ENCODE measurements around the gene ACSM5.
"Not testable (repeated sequence)": the region's sequence is repeated elsewhere in the genome, so short reads cannot be mapped to it uniquely, and the experiment has no call there.

ACSM5 gene

DNA sequence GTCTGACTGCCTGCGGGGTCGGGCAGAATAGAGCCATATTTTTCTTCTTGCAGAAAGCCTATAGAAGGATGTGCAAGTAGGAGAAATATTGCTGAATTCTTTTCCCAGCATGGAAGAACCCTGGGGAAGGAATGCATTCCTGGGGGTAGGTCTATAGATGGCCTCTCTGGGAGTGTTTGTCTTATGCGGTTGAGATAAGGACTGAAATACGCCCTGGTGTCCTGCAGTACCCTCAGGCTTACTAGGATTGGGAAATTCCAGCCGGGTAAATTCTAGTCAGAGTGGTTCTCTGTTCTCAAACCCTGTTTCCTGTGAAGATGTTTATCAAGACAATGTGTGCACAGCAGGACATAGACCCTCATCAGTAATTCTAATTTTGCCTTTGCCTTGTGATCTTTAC, 44.3 kb downstream of the ACSM5 start:
- DNase-seq (ENCODE audit: low read depth), result not testable (repeated sequence)

DNA sequence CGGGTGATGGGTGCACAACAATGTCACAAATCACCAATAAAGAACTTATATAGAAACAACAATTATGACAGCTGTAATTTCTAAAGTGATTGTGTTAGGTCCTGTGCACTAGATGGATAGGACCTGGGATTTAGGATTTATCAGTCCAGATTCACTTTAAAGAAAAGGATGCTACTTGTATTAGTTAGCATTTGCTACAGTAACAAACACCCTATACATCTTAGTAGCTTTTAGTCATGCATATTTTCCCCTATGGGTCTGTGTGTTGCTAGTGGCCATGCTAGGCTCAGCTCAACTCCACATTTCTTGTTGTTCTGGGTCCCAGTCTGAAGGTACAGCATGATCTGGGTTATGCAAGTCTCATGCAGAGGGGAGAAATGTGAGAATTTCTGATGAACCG, 49.9 kb downstream of the ACSM5 start:
- DNase-seq (ENCODE audit: low read depth), result not testable (repeated sequence)

DNA sequence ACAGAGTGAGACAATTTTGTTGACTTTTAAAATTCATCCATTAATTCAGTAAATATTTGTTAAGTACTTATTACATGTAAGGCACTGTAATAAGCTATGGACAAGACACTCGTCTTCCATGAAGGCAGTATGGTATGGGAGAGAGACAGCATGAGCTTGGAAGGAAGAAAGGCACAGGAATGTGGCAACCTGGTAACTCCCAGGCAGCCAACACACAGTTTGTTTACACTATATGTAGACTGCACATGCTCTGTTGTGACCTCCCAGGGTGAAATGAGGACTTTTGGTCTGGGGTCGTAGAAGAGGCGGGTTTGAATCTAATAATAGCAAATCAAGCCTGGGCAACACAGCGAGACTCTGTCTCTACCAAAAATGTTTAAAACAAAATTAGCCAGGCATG, 51.0 kb downstream of the ACSM5 start:
- not testable (repeated sequence) for DNase-seq (ENCODE audit: low read depth)

DNA sequence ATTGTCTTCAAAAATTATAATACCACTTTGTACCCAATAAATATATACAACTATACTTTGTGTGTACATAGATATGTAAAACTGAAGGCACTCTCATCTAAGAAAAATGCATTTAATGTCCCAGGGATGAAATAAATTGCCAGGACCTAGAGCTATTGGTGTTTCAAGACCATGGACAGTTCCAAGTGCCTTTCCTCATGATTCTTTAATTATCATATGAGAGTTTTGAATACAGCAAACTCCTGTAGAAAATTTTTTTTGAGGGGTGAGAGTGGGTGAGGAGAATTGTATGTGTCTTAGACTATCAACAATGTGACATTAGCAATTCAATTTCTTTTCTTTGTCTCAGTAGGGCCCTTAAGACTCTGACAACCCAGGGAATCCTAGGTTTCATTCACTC, 59.6 kb downstream of the ACSM5 start:
- not testable (repeated sequence) for DNase-seq (ENCODE audit: low read depth)

DNA sequence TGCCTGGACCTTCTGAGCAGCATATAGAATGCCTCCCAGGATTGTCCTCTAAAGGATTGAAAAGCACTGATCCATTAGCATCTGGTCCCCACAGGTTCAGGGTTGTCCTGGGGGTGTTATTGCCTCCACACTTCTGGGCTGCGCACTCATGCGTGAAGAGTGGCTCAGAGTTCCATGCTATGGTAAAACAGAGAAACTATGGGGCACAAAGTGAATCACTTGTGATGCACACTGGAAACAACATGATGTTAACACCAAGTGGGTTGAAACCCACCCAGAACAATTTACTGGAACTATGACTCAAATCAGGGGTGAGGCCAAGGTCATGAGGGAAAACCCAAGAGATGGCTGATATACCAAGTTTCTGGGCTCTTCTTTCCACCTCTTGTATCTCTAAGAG, 60.6 kb downstream of the ACSM5 start:
- DNase-seq (ENCODE audit: low read depth), result not testable (repeated sequence)

DNA sequence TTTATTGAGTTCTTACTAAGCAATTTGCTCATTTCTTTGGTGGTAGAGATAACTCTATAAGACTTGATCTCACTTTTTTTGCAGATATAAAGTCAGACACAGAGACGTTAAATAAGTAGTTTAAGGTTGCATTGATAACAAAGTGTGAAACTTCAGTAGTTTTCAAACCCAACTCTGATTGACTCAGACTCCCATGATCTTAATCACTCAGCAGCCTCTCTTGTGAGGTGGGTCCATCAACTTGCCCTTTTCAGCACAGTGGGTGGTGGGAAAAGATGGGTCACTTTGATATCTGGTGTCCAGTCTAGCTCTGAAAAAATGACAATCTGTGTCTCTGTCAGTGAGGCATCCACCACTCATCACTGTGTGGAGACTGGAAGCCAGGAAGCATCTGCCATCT, 61.4 kb downstream of the ACSM5 start:
- not testable (repeated sequence) for DNase-seq (ENCODE audit: low read depth)

DNA sequence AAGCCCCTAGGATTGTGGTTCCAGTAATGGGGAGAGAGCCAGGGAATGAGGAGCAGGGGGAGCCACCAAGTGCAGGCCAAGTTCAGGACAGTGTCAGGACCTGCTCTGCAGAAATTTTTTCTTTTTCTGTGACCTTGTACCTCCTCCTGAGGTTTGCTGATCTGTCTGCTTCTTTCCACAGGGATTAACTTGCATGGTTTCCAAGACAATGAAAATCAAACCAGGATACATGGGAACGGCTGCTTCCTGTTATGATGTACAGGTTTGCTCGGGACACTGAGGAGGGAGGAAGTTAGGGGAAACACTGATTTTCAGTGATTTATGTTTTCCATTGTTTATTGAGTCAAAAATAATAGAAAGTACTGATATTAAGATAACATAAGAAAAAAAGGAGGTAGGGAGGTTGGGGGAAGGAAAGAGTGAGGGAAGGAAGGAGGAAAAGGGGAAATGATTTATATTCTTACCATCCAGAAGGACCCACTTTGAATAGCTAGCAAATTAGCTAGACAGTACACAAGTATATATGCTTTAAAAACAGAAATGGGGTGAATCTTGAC, 67.9 kb downstream of the ACSM5 start:
- DNase-seq (ENCODE audit: low read depth), result not testable (repeated sequence)

DNA sequence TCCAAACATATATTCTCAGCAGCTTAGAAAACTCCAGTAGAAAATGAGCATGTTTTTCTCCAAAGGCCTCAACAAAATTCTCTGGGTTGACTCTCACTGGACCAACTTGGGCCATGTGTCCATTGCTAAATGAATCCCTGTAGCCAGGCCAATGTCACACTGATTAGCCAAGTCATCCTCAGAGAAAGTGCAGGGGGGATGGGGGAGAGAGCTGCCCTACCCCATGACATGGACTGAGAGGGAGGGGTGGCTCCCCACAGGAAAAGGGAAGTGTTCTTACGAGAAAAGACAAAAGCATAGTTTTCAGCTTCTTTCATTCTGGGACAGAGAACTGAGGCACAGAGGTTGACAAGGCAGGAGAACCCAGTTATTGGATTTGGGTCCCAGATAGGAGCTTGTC, 74.7 kb downstream of the ACSM5 start:
- not testable (repeated sequence) for DNase-seq (ENCODE audit: low read depth)

DNA sequence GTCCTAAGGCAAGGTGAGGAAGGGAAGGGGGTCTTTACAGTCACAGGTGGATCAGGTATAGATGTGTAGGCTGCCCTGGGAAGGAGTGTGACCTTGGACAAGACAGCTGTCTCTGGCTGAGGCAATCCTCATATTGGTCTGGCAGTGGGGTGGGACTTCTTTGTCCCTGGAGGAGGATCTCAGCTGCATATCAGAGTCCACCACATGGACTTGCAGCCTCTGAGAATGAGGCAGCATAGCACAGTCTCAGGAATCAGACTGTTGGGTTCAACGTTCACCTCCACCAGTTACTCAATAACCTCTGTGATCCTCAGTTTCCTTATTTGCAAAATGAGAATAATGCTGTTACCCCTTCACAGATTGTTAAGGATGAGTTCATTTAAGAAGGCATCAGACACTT, 75.4 kb downstream of the ACSM5 start:
- no peak for DNase-seq (ENCODE audit: low read depth)

DNA sequence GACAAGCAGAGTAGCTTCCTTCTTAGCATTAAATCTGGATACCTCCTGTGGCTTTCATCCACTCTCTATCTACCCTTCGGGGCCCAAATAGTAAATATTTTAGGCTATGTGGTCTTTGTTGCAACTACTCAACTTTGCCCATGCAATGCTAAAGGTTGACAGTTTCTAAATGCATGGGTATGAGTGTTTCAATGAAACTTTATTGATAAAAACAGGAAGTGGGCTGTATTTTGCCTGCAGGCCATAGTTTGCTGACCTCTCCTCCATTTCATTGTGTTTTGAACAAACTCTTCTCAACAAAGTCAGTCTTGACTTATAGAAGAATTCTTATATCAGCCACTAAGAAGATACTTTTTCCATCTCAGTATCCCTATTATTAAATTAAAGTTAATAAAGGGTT, 76.1 kb downstream of the ACSM5 start:
- no peak for DNase-seq (ENCODE audit: low read depth)

Measured in stimulated activated CD8-positive, alpha-beta memory T cell treated with anti-CD3 and anti-CD28 coated beads, Interleukin-12 subunit alpha, Interleukin-12 subunit beta, amount 100 ng/mL, for 1 hour (primary cell).